GM12875 (cell line): ENCODE data around the gene TMEM269.
A peak's percentile ranks its signal among the peaks of the same experiment; 100 is the strongest.

ENCODE experiments used
- H3K4me3 ChIP-seq: one replicate; pipeline ENCODE4 v1.5.1; 2011; ENCODE audit warnings: low read depth, low read length, control low read depth
- TF ChIP-seq, protein P1 (sequence below): IDR thresholded peaks from 2 replicates; pipeline ENCODE4 v1.5.1; 2011; ENCODE audit warnings: low read depth, mild to moderate bottlenecking, control low read depth, inconsistent platforms, low read length, moderate library complexity, borderline replicate concordance; ENCODE audit not compliant: insufficient read depth

The TMEM269 gene, protein sequence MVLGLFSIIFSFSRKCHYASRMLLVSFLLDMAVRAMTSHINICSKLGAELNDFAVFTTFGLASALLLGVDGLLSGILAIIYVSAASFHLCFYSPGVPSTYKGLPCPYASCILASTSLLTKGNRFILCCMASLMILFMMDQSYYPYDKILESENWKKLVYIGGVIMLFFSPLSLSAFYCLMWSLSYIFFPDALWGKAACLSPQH

DNA sequence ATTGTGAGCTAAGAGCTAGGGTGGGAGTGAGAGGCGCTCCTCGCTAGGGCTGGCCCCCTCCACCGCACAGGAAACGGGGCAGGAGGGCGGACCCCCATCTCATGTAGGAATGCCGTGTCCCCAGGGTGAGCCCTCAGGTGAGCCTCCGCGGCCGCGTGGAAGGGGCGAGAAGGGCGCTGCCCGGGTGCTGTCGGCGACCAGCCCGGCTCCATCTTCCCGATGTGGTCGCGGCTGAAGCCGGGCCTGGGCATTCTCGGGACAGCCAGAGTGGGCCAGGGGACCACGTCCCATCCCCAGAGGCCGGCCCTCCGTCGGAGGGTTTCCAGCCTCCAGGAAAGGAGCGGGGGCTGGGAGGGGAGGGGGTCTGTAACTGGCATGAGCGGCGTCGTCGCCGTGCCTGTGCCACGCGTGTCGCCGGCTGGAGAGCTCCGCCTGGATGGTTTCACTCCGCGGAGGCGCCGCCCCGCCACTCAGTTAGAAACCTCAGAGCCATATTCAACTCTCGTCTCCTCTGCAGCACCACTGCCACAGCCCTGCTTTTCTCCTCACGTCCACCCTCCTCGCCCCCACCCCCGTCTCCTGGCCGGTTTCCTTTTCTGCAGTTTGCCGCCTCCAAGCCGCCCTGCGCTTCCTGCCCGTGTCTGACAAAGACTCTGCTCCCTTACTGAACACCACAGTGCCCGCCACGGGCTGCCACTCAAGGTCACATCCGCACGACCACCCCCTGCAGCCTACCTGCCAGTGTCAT, at the start of gene TMEM269:
Gene TMEM269 (plus strand): TSS at position 46 of the 748 bp plus-strand sequence. CDS start 4,903 bp downstream, outside the sequence.
- TF ChIP-seq, protein P1, sequence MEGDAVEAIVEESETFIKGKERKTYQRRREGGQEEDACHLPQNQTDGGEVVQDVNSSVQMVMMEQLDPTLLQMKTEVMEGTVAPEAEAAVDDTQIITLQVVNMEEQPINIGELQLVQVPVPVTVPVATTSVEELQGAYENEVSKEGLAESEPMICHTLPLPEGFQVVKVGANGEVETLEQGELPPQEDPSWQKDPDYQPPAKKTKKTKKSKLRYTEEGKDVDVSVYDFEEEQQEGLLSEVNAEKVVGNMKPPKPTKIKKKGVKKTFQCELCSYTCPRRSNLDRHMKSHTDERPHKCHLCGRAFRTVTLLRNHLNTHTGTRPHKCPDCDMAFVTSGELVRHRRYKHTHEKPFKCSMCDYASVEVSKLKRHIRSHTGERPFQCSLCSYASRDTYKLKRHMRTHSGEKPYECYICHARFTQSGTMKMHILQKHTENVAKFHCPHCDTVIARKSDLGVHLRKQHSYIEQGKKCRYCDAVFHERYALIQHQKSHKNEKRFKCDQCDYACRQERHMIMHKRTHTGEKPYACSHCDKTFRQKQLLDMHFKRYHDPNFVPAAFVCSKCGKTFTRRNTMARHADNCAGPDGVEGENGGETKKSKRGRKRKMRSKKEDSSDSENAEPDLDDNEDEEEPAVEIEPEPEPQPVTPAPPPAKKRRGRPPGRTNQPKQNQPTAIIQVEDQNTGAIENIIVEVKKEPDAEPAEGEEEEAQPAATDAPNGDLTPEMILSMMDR, result no peak
- H3K4me3 ChIP-seq, result no peak within 1 kb of the TSS

- TF ChIP-seq, protein P1, result no peak
- no peak overlapping the region for H3K4me3 ChIP-seq
Measured at GRCh38 chr1:42735056-42735455, 49.7 kb upstream of the TMEM269 start.

GRCh38 chr1:42735477-42736105, 49.2 kb upstream of the TMEM269 start:
- TF ChIP-seq, protein P1, result no peak
- no peak overlapping the region for H3K4me3 ChIP-seq

- H3K4me3 ChIP-seq, result no peak overlapping the region
- TF ChIP-seq, protein P1, result peak; percentile 34; the same call in 1 of the 2 replicates
Measured at GRCh38 chr1:42736152-42736551, 48.6 kb upstream of the TMEM269 start.

- TF ChIP-seq, protein P1, result no peak
- H3K4me3 ChIP-seq, result no peak overlapping the region
Measured at GRCh38 chr1:42736571-42737200, 48.1 kb upstream of the TMEM269 start.

DNA sequence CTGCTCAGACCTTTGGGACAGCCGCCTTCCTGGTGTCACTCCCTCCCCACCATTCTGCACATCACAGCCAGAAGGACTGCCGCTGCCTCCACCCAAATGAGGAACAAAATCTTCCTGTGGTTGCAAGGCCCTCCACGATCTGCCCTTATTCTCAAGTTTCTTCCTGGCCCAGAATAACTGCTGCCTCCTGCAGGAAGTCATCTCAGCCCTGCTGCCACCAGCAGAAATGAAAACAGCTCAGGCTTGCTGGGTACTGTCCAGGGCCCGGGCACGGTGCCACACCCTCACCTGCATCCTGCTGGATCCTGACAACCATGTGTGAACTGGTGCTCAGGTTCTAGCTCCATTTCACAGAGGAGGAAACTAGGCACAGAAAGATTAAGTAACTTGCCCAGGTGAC, 47.5 kb upstream of the TMEM269 start:
- TF ChIP-seq, protein P1, result 0 out of 2 replicates have a peak, but pooled peaks have one; percentile 16
- H3K4me3 ChIP-seq, result no peak overlapping the region
